Heart left ventricle (tissue), 13 donors: ENCODE measurements around the gene MYL9.

ENCODE experiments used
- CTCF ChIP-seq, 12 donors: fragments of 200-600 bp; sonication (generic) in 4 of 12; IDR thresholded peaks; one replicate each; pipeline versions ENCODE4 v1.5.0 to v1.8.0; 2018 to 2022; ENCODE audit warnings: antibody characterized with exemption in 12 of 12, mild to moderate bottlenecking in 5 of 12
- POLR2A ChIP-seq, 2 donors: fragments of 450-650 bp; IDR thresholded peaks; one replicate each; pipeline ENCODE4 v1.6.1; 2017; ENCODE audit warnings: antibody characterized with exemption in 2 of 2, mild to moderate bottlenecking in 2 of 2, moderate library complexity in 2 of 2
- donor health status: ischemic (EF 13 %, LVEDD 7.1; RV severe dilation, severe dysfunction).
- donor health status: DM: no; HTN: yes; CAD: no.
- donor health status: DM: no; HTN: no; CAD: no.
- donor health status: ischemic (EF 25% LVEDD 6.9; RV normal size, moderate dysfunction).
- donor health status: ischemic (EF 25% LVEDD 5.7; RV mildly dilated, moderate dysfunction).
- donor health status: ischemic (EF 35%, LVEDD 5.7; RV mildly dilated, moderate dysfunction).
- donor health status: nonischemic (EF 11% LVEDD 7.7; RV severe dilation, severe dysfunction).
- donor health status: DM: yes; HTN: yes; CAD: no.
- donor health status: PGD.
- donor health status: ischemic (EF 29% LVEDD 5.4; RV normal size, mild dysfunction).
- donor health status: nonischemic (EF 23%, LVEDD 6.1; RV moderate dilation, normal function).

- TF ChIP-seq CTCF (IDR thresholded peaks at IDR 0.05), result no peak
- no peak for TF ChIP-seq POLR2A (IDR thresholded peaks at IDR 0.05)
Measured at GRCh38 chr20:36527331-36528125, 13.8 kb upstream of the MYL9 start.
